Epithelial cell of proximal tubule (primary cell): ENCODE measurements around the gene SLC35D1. TPM values are rescaled to one million over a fixed set of nuclear protein-coding genes. Genes with fewer than 3 reads are reported as not detected.

Source experiments
- DNase-seq: peaks from one replicate; pipeline ENCODE4 v3.0.0-alpha.2; 2011; ENCODE audit warnings: low read depth
- H3K4me3 ChIP-seq: 2 replicates; pipeline ENCODE4 v1.5.1; 2011; ENCODE audit warnings: low read depth, mild to moderate bottlenecking, low read length
- total RNA-seq: library from RNA; depleted of rRNA; stranded (reverse); fragments of >200 nt; gene quantifications from 2 replicates; pipeline ENCODE4 v1.2.3, GENCODE V29; 2015
- TF ChIP-seq, protein P1 (sequence below): conservative IDR thresholded peaks from 2 replicates; pipeline ENCODE4 v1.5.1; 2012; ENCODE audit warnings: low read depth, mild to moderate bottlenecking, low read length

Gene SLC35D1
- total RNA-seq, 1 donor from 2014 or later: 3.6 TPM

- H3K4me3 ChIP-seq: no peak overlapping the region
- TF ChIP-seq, protein P1, sequence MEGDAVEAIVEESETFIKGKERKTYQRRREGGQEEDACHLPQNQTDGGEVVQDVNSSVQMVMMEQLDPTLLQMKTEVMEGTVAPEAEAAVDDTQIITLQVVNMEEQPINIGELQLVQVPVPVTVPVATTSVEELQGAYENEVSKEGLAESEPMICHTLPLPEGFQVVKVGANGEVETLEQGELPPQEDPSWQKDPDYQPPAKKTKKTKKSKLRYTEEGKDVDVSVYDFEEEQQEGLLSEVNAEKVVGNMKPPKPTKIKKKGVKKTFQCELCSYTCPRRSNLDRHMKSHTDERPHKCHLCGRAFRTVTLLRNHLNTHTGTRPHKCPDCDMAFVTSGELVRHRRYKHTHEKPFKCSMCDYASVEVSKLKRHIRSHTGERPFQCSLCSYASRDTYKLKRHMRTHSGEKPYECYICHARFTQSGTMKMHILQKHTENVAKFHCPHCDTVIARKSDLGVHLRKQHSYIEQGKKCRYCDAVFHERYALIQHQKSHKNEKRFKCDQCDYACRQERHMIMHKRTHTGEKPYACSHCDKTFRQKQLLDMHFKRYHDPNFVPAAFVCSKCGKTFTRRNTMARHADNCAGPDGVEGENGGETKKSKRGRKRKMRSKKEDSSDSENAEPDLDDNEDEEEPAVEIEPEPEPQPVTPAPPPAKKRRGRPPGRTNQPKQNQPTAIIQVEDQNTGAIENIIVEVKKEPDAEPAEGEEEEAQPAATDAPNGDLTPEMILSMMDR: no peak
- DNase-seq: no peak
Measured at GRCh38 chr1:67013573-67013972, 40.4 kb downstream of the SLC35D1 start.

DNA sequence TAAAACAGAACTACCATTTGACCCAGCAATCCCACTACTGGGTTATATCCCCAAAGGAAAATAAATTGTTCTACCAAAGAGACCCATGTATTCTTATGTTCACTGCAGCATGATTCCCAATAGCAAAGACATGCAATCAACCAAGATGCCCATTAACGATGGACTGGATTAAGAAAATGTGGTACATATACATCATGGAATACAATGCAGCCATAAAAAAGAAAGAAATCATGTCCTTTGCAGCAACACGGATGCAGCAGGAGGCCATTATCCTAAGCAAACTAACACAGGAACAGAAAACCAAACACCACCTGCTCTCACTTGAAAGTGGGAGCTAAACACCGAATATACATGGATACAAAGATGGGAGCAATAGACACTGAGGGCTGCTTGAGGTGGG is 44.2 kb downstream of the SLC35D1 start:
- DNase-seq: no peak
- TF ChIP-seq, protein P1: no peak
- H3K4me3 ChIP-seq: no peak overlapping the region

GRCh38 chr1:67005068-67005467 is 48.9 kb downstream of the SLC35D1 start:
- TF ChIP-seq, protein P1: no peak

DNA sequence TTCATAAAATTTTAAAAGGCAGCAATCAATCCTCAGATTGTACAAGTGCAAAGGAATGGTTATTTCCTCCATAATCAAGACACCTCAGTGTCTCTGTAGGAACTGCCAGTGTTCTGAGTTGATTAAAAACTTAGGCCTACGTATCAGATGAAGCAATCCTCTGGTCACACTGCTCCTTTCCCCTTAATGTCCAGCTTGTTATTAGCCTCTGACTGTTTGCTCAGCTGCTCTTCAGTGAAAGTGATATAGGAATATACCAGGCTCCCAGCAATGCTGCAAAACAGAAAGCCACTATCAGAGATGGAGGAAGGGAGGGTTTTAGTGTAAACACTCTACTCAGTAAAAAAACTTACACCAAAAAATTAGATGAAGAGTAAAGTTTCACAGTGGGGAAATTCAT is 49.8 kb downstream of the SLC35D1 start:
- DNase-seq: no peak
- TF ChIP-seq, protein P1: no peak
- H3K4me3 ChIP-seq: no peak overlapping the region

More at GRCh38 chr1:67005068-67005467, 48.9 kb downstream of the SLC35D1 start:
- DNase-seq: no peak
- H3K4me3 ChIP-seq: no peak overlapping the region

DNA sequence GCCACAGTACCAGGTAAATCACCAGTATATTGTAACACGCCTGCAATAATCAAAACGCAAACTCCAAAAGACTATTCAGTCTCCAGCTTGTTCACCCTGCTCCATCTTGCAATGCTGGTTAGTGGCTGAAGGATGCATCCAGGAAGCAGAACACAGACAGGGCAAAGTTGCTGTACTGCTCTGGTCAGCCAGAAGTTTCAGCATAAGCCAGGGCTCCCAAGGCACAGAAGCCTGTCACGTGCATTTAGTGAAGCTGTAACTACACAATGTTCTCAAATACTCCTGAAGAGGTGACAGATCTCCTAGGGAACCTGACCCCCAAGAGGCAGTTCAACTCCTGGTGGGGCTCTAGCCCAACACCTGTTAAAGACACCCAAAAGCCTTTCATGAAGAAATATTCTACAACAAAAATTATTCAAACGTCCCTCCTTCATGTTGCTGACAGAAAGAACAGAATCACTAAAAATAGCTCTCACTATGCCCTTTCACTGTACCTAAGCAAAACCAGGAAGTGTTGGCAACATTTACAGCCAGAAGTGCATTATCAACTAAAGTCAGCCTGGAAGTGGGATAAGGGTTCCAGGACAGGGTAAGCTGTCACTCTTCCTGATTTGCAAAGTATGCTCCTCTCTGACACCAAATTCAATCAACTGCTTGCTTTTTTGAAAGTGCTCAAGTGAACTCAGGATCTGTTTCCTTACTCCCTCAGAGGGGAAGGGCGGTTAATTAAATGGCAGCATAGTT is 52.1 kb downstream of the SLC35D1 start:
- H3K4me3 ChIP-seq: no peak overlapping the region
- no peak for DNase-seq
- TF ChIP-seq, protein P1: no peak

DNA sequence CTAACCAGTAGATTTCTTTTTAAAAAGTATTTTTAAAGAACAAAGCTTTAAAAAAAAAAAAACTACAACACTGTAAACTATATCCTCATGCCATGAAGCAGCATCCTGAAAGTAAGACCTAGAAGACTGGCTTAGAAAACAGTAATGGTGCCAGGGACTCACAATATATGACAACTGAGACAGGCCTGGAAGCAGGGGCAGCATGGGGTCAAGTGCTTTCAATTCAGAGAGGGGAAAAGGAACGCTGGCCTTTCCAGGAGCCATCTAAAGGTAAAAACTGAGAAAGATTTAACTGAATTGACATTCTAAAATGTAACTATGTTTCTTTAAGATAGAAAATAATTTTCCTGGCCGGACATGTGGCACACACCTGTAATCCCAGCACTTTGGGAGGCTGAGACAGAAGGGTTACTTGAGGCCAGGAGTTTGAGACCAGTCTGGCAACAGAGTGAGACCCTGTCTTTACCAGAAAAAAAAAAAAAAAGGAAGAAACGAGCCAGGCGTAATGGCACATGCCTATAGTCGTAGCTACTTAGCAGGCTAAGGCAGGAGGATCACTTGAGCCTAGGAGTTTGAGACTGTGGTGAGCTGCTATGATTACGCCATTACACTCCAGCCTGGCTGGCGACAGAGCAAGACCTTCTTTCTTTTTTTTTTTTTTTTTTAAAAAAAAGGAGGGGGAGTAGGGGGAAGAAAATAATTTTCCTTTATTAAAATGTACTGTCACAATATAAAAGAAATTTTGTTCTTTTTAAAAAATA is 54.1 kb downstream of the SLC35D1 start:
- no peak for DNase-seq

More for the DNA sequence above, 54.1 kb downstream of the SLC35D1 start:
- TF ChIP-seq, protein P1: no peak
- H3K4me3 ChIP-seq: no peak overlapping the region
